CD4-positive, alpha-beta T cell (primary cell): Measurements from ENCODE around the gene NMRAL1. TPM values are rescaled to one million over a fixed set of nuclear protein-coding genes. Genes with fewer than 3 reads are reported as not detected.

Source experiments
- ATAC-seq: fragments of 200-7000 bp; cut with Tn5 transposase; one replicate; pipeline ENCODE4 v1.10.0; 2022; ENCODE audit warnings: mild to moderate bottlenecking; ENCODE audit not compliant: poor library complexity
- CTCF ChIA-PET: fragments of 350-600 bp; sonication (Branson Sonifier 250); formaldehyde crosslinking; loops from one replicate; lab custom pipeline; 2021; ENCODE audit warnings: antibody characterized with exemption, inconsistent platforms; lab: Charles Lee
- POLR2A ChIA-PET: fragments of 350-600 bp; sonication (Branson Sonifier 250); formaldehyde crosslinking; loops from one replicate; lab custom pipeline; 2021; ENCODE audit warnings: antibody characterized with exemption, inconsistent platforms; lab: Charles Lee
- DNase-seq, 14 experiments: peaks; one replicate each; pipeline ENCODE4 v3.0.0-alpha.2; 2013 to 2020; ENCODE audit warnings: mixed read lengths in 2 of 14
- H3K27ac ChIP-seq, 2 donors: one replicate each; pipeline versions ENCODE4 v1.5.1 to v1.7.0; 2013; ENCODE audit warnings: low read length in 2 of 2, low read depth in 1 of 2, mild to moderate bottlenecking in 1 of 2
- H3K27me3 ChIP-seq, 2 experiments: 1 replicate in 1 of 2; 2 replicates in 1 of 2; pipeline versions ENCODE4 v1.6.1 to v1.7.0; 2013; ENCODE audit warnings: low read length in 2 of 2, control low read depth in 1 of 2, mild to moderate bottlenecking in 1 of 2, moderate library complexity in 1 of 2; ENCODE audit not compliant: insufficient read depth in 2 of 2, control insufficient read depth in 1 of 2
- H3K36me3 ChIP-seq: one replicate; pipeline ENCODE4 v1.6.1; 2013; ENCODE audit warnings: low read length, control low read depth; ENCODE audit not compliant: insufficient read depth
- H3K4me1 ChIP-seq: one replicate; pipeline ENCODE4 v1.6.1; 2013; ENCODE audit warnings: low read length, control low read depth; ENCODE audit not compliant: insufficient read depth
- H3K4me3 ChIP-seq: one replicate; pipeline ENCODE4 v1.5.1; 2013; ENCODE audit warnings: mild to moderate bottlenecking, low read length, moderate library complexity
- H3K9me3 ChIP-seq, 2 experiments: 1 replicate in 1 of 2; 2 replicates in 1 of 2; pipeline versions ENCODE4 v1.6.1 to v1.7.0; 2013; ENCODE audit warnings: low read length in 2 of 2, mild to moderate bottlenecking in 2 of 2, control low read depth in 1 of 2, moderate library complexity in 1 of 2; ENCODE audit not compliant: control insufficient read depth in 1 of 2, insufficient read depth in 1 of 2
- H3K27ac Mint-ChIP-seq: one replicate; pipeline ENCODE4 v1.8.0; 2020; ENCODE audit warnings: mixed read lengths
- H3K27me3 Mint-ChIP-seq: one replicate; pipeline ENCODE4 v1.8.0; 2021; ENCODE audit warnings: mixed read lengths
- H3K36me3 Mint-ChIP-seq: one replicate; pipeline ENCODE4 v1.8.0; 2021; ENCODE audit warnings: low read depth, mixed read lengths
- H3K4me1 Mint-ChIP-seq: one replicate; pipeline ENCODE4 v1.8.0; 2021; ENCODE audit warnings: low read depth, mixed read lengths
- H3K4me3 Mint-ChIP-seq: one replicate; pipeline ENCODE4 v1.8.0; 2020; ENCODE audit warnings: mild to moderate bottlenecking, mixed read lengths
- H3K9me3 Mint-ChIP-seq: one replicate; pipeline ENCODE4 v1.8.0; 2020; ENCODE audit warnings: mixed read lengths
- CTCF ChIP-seq: fragments of 200-600 bp; IDR thresholded peaks from one replicate; pipeline ENCODE4 v1.8.0; 2022; ENCODE audit warnings: antibody characterized with exemption, mild to moderate bottlenecking
- intact Hi-C, 2 experiments: fragments of 100-400 bp; cut with DNase I in 1 of 2; cut with micrococcal nuclease in 1 of 2; formaldehyde crosslinking; loops; one replicate each; pipeline versions ENCODE4 v1.15.1 to v1.9.0; 2023 to 2025; cut with DNase I, micrococcal nuclease
- total RNA-seq, 174 experiments: library from RNA in 2 of 174; stranded (reverse) in 2 of 174; gene quantifications; one replicate each; pipeline ENCODE4 v1.2.3 and lab custom pipeline; 2021 to 2026

The NMRAL1 gene
- total RNA-seq, 2 experiments from 2014 or later, result 28.6 to 29.5 TPM

GRCh38 chr16:4505356-4506147 lies 31.1 kb upstream of the NMRAL1 start:
- Histone ChIP-seq H3K36me3 (peaks cover 47% of the 10 kb centered on the region), H3K9me3 (no peaks in the 10 kb centered on the region), H3K27me3 (no peaks in the 10 kb centered on the region), H3K4me1 (peaks cover 72% of the 10 kb centered on the region), H3K27ac (peak overlapping the region; percentile 78 to 84), H3K4me3 (peak overlapping the region; percentile 31)
- TF ChIP-seq CTCF, result no peak
- peak; percentile 61 to 95 (median 79) for DNase-seq
- ATAC-seq, result peak; percentile 88
- Mint-ChIP-seq H3K27me3 (no peaks in the 10 kb centered on the region), H3K9me3 (no peaks in the 10 kb centered on the region), H3K27ac (peak overlapping the region; percentile 97), H3K36me3 (peaks cover 68% of the 10 kb centered on the region), H3K4me3 (peak overlapping the region; percentile 82), H3K4me1 (peaks cover 67% of the 10 kb centered on the region)
- intact Hi-C loops, result loop anchor here (1.0 to 2.0 kb wide), 6 partner anchors 15 to 80 kb away; partner anchors contain the start of gene HMOX2 (in 2 of the 2)
- POLR2A ChIA-PET, result interaction anchor here (0.7 to 6.0 kb wide), 30 partner anchors 9 to 252 kb away, joined by 3 to 140 read pairs (median 7); partner anchors contain the start of genes CDIP1, CORO7, HMOX2 and MGRN1
- CTCF ChIA-PET, result interaction anchor here (0.9 to 6.0 kb wide), 12 partner anchors 10 to 252 kb away, joined by 3 to 70 read pairs (median 4); partner anchors contain the start of genes CDIP1, HMOX2 and MGRN1

- Mint-ChIP-seq H3K27me3 (no peaks in the 10 kb centered on the region), H3K27ac (peak overlapping the region; percentile 97), H3K4me1 (peaks cover 91% of the 10 kb centered on the region), H3K4me3 (peak overlapping the region; percentile 77), H3K9me3 (no peaks in the 10 kb centered on the region), H3K36me3 (peaks cover 55% of the 10 kb centered on the region)
- H3K4me3 ChIP-seq, result no peak overlapping the region
- no peaks in the 10 kb centered on the region for H3K9me3 ChIP-seq
- intact Hi-C loops, result no loop called here
- ATAC-seq (no peak), DNase-seq (no peak)
- ChIA-PET CTCF (interaction anchor here (0.6 to 7.1 kb wide), 4 partner anchors 13 to 48 kb away, joined by 3 to 54 read pairs (median 8); partner anchors contain the start of gene HMOX2), POLR2A (interaction anchor here (0.6 to 4.9 kb wide), 7 partner anchors 9 to 48 kb away, joined by 3 to 66 read pairs (median 4); partner anchors contain the start of genes HMOX2 and NMRAL1)
- H3K36me3 ChIP-seq, result peaks cover 24% of the 10 kb centered on the region
- no peak for TF ChIP-seq CTCF
- H3K27me3 ChIP-seq, result no peaks in the 10 kb centered on the region
- H3K4me1 ChIP-seq, result peaks cover 84% of the 10 kb centered on the region
- H3K27ac ChIP-seq, result peak overlapping the region; percentile 37 to 48
Measured at GRCh38 chr16:4501071-4501478, 26.6 kb upstream of the NMRAL1 start.

- Mint-ChIP-seq H3K9me3 (no peaks in the 10 kb centered on the region), H3K4me3 (no peak overlapping the region), H3K27me3 (no peaks in the 10 kb centered on the region), H3K36me3 (peaks cover 55% of the 10 kb centered on the region), H3K27ac (peak overlapping the region; percentile 97), H3K4me1 (peaks cover 89% of the 10 kb centered on the region)
- no peak for DNase-seq
- Histone ChIP-seq H3K27ac (peak overlapping the region in 1 of 2 donors; percentile 37), H3K9me3 (no peaks in the 10 kb centered on the region), H3K4me3 (no peak overlapping the region), H3K4me1 (peaks cover 81% of the 10 kb centered on the region), H3K27me3 (no peaks in the 10 kb centered on the region), H3K36me3 (peaks cover 28% of the 10 kb centered on the region)
- ChIA-PET POLR2A (interaction anchor here (0.9 to 4.9 kb wide), 8 partner anchors 12 to 175 kb away, joined by 3 to 66 read pairs (median 4); partner anchors contain the start of genes CDIP1, CORO7, HMOX2 and NMRAL1), CTCF (interaction anchor here (2.5 to 7.1 kb wide), 2 partner anchors 23 to 49 kb away, joined by 10 to 54 read pairs; partner anchors contain the start of gene HMOX2)
- TF ChIP-seq CTCF, result no peak
- no peak for ATAC-seq
- intact Hi-C loops, result no loop called here
Measured at GRCh38 chr16:4500272-4500671, 25.8 kb upstream of the NMRAL1 start.
